HG03175 (cell line): Measurements from ENCODE around the gene TMEM43.
A peak's percentile ranks its signal among the peaks of the same experiment; 100 is the strongest.
"Not testable (repeated sequence)": the region's sequence is repeated elsewhere in the genome, so short reads cannot be mapped to it uniquely, and the experiment has no call there.

Experiments
- ATAC-seq: cut with Tn5 transposase; IDR thresholded peaks from one replicate; pipeline ENCODE4 v1.9.1; 2021; ENCODE audit warnings: mild to moderate bottlenecking, moderate library complexity; ENCODE audit not compliant: unreplicated experiment

Gene TMEM43

DNA sequence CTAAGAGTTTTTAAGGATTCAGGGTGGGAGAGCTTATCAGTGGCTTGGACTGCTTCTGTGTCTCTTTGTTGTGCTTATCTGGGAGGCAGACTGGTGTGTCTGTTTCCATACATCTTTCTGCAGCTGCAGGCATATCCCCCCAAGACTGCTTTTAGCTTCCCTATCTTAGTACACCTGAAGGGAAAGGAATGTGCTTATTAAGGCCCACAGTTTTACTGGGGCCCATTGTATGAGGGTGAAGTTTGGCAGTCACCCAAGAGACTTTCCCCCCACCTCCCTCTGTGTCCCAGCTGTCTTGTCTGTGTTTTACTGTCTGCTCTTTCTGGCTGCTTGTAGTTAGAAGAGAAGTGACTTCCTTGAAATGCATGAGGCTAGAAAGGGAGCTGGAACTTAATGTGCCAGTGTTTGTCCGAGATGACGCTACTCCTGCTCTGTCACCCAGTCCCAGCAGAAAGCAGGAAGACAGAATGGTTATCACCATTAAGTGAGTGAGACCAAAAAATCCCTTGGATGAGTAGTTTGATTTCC is 3.9 kb upstream of the TMEM43 start:
- ATAC-seq: not testable (repeated sequence)

DNA sequence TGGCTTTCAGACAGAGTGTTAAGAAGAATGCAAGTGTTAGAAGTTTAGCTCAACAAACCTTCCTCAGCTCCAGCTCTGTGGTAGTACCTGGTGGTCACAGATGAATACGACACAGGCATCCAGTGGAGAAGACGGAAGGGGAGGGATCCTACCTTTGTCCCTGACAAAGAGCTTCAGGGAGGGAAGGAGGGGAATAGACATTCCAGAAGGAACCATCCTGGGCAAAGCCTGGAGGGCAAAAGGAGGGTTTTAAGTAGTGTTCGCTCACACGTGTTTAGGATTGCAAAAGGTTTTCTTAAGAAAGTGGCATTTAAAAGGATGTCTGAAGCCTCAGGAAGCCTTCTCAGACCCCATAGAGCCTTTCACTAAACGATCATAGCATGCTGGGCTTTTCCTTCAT is 3.0 kb upstream of the TMEM43 start:
- no peak for ATAC-seq

DNA sequence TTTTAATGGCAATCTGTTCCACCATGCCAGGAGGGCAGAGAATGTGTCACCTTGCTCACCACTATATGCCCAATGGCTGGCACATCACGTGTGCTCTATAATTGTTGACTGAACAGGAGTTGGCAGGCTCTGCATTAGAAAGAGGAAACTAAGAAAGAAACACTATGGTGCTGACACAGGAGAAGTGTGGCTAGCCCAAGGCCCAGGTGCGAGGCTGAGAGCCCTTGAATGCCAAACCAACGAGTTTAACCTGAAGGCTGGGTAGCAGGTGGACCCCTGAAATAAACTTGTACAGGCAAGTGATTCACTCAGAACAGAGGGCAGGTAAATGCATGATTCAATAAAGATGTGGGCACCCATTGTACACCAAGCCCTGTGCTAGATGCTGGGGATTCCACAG is 2.6 kb upstream of the TMEM43 start:
- no peak for ATAC-seq

DNA sequence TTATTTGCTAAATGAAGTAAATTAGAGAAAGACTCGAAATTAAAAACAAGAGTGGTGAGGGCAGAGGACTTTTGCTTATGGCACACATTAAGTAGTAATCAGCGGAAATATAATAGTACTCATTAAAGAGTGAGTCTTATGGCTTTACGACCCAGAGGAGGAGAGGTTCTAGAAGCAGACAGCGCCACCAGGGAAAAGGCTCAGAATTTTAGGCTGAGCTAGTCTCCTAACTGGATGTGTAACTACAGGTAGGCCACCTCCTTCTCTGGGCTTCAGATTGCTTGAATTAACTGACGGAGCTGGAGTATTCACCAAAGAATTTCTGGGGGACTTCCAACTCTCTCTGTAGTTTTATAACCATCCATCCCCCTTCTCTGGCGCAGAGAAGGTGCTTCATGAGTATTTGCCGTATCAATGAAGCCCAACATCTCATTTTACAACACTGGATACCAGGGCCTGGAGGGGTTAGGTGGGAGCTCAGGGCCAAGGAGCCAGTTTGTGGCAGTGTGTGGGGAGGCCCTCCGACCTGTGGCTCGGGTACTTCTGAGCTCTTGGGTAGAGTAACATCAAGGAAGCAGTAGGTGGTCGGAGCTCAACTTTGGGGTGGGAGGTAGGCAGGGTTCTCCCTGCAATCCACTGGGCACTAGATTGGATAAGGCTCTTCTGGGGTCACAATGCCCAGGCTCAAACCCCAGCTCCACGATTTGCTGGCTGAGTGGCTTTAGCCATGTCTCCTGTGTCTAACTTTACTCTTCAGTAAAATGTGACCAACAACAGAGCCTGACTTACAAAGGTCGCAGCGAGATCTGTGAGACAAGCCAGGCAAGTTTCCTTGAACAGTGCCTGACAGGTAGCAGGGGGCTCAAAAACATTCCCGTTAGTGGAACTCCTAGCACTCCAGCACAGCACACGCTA is 1.3 kb upstream of the TMEM43 start:
- ATAC-seq: no peak

DNA sequence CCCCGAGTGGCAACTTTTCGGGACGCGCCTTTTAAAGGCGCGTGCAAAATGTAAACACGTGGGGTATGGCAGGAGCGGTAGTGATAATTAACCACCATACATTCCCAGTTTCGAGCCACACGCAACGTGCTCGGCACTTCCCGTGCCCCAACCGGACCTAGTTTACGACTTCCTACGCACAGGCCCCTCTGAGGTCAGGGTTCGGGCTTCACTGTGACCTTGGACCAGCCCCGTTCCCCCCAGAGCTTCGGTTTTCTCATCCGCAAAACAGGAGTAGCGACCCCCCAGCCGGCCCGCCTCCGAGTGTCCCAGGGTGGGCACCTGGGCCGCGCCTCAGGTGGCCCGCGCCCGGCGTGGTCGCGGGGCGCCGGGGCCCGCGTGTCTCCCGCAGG is 633 bp upstream of the TMEM43 start:
- ATAC-seq: peak; percentile 50

DNA sequence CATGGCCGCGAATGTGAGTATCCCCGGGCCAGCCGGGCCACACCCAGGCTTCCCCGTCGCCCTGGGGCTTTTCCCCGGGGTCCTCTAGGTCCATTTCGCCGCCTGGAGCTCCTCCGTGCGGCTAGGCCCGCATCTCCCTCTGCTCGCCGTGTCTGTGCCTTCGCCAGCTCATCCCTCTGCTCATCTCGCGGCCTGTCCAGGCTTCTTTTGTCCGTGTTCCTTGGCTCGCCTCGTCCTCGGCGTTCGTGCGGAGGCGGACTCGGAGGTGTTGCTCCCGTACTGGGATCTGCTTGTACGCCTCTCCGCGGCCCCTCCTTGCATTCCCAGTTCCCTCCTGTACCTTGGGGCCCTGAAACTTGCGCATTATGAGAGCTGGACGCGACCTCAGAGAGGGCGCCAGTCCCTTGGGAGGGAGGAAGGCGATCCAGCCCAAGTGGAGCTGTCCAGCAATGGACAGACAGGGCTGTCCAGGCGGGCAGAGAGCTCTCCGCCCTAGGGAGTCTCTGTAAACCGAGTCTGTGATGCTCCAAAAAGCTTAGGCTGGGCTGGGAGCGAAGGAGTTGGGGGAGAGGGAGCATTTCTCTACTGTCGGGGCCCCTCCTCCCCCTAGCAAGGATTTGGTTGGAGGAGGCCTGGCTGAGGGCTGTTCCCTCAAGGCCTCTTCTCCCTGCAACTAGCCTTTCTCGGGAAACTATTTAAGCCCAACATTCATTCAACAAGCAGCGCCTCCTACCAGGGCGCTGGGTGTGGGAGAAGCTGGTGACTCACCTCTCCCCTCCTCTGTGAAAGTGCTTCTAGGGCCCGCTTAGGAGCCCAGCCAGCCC is 553 bp downstream of the TMEM43 start:
- peak; percentile 28 for ATAC-seq

DNA sequence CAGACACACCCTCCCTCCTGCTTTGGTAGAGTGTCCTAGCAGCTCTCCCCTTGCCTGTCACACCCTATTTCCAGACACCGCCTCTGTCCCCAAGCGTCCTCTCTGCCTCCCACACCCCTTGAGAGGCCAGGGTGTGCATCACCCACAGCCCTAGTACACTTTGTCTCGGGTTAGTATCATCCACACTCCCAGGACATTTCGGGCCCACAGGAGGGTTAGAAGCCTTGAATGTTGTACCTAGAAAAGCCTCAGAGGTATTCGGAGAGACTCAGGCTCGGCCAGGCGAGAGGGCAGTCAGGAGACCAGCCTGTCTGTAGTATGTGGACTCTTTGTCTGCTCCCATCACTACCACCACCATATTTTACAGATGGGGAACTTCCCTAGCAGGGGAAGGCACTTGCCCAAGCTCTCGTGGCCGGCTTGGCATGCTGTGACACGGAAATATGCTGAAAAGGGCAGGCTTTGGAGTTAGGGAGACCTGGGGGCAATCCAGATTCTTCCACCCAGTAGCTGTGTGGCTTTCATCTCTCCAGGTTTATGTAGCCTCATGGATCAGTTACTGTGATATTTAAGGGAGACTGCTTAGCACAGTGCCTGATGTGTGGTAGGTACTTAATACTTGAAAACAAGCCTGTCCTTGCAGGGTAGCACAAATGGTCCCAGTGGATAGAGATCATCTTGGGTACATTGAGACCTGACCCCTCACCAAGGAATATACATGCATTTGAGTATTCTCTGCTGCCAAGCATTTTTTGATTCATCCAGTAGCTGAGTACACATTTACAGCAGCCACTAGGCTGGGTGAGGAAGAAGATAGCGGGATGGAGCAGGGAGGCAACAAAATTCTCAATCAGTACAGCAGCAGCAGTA is 1.4 kb downstream of the TMEM43 start:
- ATAC-seq: no peak

DNA sequence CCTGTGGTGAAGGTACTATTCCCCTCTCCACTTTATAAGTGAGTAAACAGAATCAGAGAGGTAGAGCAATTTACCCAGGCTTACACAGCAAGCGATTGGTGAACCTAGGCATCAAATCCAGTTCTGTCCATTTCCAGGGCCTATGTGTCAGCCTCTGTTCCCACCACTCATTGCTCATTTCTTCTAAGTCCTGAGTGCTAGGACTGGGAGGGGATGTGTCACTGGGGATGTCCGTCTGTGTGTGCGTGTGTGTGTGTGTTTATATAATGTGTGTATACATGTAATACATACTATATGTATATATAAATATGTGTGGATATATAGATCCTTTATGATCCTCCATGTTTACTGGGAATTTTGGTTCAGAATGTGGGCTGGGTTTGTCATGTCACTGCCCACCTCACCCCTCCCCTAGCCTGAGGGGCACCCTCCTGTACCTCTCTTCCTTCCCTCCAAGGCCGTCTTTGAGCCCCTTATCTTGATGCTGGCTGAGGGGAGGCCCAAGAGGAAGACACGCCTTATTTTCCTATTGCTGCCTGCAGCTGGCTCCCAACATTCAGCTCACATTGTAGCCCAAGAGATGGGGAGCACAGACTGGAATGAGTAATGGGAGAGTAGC is 2.1 kb downstream of the TMEM43 start:
- ATAC-seq: no peak

DNA sequence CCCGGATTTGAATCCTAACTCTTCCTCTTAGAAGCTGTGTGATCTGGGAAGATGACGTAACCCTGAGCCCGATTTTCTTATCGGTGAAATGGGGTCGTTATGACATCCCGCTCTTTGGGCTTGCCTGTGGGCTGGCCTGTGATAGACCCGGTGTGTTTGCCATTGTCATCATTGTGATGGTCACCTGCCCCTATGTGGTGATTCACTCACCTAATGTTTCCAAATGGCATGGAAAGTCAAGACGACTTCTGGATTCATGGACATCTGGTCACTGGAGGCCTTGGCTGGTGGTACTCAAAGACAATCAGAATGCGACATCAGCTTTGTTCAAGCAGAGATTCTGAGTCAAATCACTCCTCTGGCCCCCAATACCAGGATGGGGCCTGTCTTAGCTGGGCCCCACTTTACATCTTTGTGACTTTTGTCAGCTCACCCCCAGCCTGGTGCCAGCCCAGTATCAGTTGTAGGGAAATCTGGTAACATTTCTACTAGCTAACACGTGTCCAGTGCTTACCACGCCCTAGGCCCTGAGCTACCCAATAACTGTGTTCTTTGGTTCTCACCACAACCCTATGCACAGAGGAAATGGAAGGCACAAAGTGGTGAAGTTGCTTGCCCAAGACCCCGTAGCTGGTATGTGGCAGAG is 2.8 kb downstream of the TMEM43 start:
- no peak for ATAC-seq

DNA sequence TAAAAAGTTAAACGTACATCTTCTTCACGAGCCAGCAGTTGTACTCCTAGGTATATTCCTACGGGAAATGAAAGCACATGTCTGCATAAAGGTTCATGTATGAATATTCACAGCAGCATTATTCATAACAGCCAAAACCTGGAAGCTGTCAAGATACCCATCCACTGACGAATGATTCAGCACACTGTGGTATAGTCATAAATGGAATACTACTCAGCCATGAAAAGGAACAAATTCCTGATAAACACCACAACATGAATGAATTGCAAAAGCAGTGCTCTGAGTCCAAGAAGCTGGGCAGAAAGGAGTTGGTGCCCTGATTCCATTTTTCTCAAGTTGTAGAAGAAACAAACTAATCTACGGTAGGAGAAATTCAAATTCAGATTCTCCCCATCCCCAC is 3.9 kb downstream of the TMEM43 start:
- ATAC-seq: no peak

DNA sequence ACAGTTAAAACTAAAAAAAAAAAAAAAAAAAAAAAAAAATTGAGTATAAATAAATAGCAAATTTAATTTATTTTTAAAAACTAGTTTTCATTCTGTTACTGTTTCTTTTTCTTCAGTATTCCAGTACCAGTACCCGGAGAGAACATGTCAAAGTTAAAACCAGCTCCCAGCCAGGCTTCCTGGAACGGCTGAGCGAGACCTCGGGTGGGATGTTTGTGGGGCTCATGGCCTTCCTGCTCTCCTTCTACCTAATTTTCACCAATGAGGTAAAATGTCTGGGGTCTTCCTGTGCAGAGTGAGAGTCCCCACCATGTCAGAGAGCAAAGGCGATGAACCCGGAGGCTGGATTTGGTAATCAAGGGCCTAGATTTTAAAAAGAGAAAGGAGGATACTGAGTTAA is 4.4 kb downstream of the TMEM43 start:
- ATAC-seq: no peak

DNA sequence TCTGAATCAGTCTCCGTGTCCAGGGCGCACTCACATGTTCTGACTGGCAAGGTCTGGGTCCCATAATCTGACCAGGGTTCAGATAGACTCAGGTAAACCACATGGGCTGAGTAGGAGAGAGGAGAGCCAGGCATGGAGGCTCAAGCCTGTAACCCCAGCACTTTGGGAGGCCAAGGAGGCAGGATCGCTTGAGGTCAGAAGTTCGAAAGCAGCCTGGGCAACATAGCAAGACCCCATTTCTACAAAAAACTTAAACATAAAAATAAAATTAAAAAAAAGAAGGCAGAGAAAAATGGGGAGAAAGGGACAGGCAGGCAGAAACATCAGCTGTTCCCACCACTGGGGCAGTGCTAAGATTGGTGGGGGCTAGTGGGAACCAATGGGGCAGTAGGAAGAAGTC is 5.4 kb downstream of the TMEM43 start:
- no peak for ATAC-seq

DNA sequence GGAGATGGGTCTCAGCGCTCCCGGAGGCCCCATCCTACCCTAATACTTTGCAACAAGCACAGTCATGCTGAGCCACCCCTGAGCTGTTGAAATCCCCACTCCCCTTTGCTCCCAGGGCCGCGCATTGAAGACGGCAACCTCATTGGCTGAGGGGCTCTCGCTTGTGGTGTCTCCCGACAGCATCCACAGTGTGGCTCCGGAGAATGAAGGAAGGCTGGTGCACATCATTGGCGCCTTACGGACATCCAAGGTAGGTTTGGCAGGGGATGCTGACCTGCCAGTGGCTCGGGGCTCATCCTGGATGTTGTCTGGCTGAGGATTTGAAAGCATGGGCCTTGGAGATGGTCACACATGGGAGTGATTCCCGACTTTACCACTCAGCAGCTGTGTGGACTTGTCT is 5.9 kb downstream of the TMEM43 start:
- ATAC-seq: no peak

DNA sequence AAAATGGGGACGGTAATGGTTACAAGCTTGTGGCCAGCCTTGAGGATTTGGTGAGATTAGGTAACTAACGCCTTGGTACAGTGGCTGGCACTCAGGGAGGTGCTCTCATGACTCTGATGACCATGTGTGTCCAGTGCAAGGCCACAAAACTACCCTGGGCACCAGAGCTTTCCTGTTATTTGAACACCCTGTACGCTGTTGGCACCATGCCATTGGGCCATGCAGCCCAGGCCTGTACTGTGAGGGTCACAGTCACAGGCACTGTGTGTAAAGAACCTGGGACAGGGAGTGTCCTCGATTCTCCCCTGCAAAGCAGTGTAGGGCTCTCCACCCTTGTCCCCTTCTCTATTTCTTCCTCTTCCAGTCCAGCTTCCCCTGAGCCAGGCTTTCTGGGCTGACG is 6.3 kb downstream of the TMEM43 start:
- no peak for ATAC-seq

DNA sequence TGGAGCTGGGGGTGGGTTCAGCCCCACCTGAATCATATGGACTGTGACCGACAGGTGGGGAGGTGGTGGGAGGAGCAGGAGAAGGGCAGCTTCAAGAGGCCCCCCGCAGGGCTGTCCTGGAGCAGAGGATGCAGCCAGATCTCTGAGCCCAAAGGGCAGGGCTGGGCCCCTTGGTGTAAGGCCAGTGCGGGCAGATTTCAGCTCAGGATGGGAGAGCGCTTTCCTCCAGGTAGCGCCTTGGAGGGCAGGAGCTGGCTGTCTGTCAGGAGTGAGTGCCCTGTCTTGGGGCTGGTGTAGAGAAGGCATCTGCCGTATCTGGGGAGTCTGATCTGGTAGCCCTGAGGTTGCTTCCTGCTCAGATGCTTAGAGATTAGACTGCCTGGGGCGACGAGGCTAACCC is 7.3 kb downstream of the TMEM43 start:
- no peak for ATAC-seq

DNA sequence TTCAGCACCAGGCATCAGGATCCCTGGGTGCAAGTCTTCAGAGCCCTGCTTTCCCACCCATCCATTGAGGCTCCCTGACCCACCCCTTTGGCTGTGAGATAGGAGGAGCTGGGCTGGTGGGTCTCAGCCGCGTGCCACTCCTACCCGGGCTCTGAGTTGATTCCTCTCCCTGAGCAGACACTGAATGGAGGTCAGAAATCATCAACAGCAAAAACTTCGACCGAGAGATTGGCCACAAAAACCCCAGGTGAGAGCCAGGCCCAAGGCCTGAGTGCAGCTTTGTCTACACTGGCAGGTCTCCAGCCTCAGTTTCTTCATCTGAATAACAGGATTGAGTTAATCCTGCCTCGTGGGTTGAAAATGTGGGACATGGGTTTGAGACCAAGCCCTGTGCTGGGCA is 7.8 kb downstream of the TMEM43 start:
- ATAC-seq: no peak

DNA sequence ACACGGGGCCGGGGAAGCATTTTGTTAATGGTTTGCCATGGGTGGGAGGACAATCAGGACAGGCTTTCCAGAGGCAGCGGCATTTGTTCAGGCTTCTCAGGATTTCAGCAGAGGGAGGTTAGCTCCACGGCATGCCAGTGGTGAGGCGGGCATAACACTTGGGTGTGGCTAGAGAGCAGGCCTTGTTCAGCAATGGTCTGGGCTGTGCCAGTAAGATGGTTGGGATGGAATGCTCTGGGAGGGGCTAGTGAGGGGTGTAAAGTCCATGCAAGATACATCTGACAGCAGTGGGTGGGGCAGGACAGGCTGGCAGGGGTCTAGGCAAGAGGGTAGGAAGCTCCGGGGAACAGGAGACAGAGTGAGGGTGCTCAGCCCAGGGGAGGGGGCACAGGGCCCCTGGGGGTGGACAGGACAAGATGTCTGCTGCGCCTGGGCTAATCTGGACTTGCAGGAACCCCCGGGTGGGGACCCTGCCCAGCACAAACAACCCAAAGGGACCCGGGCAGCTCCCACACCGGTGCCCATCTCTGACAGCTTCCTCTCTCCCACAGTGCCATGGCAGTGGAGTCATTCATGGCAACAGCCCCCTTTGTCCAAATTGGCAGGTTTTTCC is 8.4 kb downstream of the TMEM43 start:
- ATAC-seq: no peak

DNA sequence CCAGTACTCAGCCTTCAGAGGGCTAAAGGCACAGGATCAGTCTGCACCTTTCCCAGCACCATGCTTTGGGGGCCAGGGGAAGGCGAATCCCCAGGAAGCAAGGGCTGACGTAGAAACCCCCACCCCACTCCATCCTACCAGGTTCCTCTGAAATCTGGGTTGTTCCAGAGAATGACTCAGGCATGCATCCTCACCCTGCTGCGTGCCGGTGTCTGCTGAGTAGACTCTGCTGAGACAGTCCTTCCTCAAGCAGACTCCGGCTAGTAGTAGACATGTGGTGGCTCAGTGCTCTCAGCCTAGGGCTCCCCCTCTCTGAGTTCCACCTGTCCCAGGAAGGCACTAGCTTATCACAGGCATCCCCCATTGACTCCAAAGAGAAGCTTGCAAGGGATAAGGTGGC is 9.0 kb downstream of the TMEM43 start:
- no peak for ATAC-seq

DNA sequence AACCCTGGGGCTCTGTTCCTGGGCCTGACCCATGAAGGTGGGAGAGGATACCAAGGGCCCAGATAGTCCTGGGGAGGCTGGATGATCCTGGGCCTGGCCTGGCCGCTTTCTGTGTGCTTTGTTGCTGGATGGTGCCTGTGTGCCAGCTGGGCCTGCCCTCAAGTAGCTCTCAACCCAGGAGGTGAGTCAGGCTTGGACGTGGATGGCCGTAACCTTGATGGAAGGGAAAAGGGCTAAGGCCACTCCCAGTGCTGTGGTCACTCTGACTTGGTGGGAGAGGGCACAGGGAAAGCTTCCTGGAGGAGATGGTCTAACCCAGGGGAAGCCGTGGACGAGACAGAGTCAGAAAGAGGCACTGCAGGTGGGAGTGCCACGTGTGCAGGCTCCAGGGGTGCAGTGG is 9.4 kb downstream of the TMEM43 start:
- ATAC-seq: no peak

DNA sequence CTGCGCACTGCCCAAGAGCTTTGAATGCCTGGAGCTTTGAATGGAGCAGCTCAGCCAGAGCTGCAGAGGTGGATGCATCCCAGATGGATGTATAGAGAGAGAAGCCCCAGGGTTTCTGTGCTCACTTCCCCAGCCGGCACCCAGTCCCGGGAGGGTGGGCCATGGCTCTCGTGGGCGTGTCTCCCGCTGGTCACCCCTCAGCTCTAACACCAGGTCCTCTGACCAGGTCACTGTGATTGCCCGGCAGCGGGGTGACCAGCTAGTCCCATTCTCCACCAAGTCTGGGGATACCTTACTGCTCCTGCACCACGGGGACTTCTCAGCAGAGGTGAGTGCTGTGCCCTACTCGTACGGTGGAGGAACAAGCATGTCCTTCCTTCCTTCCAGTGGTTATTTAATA is 10.7 kb downstream of the TMEM43 start:
- no peak for ATAC-seq
